Measurements from ENCODE around the gene UNKL. TPM values are rescaled to one million over a fixed set of nuclear protein-coding genes. Genes with fewer than 3 reads are reported as not detected.

Gene UNKL
- total and polyA plus RNA-seq, 7 donors, result 17.3 to 58.7 (median 32.6) TPM

DNA sequence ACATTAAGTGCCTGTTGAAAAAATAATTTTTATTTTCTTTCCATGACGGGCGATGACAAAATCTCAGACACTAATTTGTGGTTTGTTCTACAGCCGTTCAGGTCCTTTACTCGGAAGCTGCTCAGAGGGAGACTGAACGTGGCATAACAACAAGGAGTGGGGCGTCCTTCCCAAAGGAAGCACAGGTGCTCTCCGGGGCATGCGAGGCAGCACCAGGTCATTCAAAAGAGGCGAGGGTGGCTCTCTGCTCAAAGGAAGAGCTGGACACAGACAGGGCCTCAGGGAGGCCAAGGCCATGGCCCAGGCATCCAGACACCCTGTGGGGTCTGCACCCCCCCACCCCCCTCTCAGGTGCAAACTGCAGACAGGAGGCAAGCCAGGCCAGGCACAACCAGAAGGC, 16.2 kb downstream of the UNKL start:
- Histone ChIP-seq H3K27ac (no peak overlapping the region), H3K4me1 (no peaks in the 10 kb centered on the region), H3K4me3 (no peak overlapping the region), H3K9me3 (no peaks in the 10 kb centered on the region), H3K36me3 (ENCODE audit: insufficient read depth in 1 of 2, low read depth in 1 of 2) (peaks cover 4 to 77% of the 10 kb centered on the region in 2 donors), H3K27me3 (ENCODE audit: insufficient read depth in 3 of 3, low read length in 2 of 3) (no peaks in the 10 kb centered on the region)
- intact Hi-C loops (cut with DNase I), result no loop called here
- ATAC-seq, result no peak
- WGBS, 3 donors, result 91 to 94% (median 94%) methylated on average over 9 of the region's 9 CpGs
- TF ChIP-seq, protein P1, sequence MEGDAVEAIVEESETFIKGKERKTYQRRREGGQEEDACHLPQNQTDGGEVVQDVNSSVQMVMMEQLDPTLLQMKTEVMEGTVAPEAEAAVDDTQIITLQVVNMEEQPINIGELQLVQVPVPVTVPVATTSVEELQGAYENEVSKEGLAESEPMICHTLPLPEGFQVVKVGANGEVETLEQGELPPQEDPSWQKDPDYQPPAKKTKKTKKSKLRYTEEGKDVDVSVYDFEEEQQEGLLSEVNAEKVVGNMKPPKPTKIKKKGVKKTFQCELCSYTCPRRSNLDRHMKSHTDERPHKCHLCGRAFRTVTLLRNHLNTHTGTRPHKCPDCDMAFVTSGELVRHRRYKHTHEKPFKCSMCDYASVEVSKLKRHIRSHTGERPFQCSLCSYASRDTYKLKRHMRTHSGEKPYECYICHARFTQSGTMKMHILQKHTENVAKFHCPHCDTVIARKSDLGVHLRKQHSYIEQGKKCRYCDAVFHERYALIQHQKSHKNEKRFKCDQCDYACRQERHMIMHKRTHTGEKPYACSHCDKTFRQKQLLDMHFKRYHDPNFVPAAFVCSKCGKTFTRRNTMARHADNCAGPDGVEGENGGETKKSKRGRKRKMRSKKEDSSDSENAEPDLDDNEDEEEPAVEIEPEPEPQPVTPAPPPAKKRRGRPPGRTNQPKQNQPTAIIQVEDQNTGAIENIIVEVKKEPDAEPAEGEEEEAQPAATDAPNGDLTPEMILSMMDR (IDR thresholded peaks at IDR 0.05), result no peak
- no peak for DNase-seq

DNA sequence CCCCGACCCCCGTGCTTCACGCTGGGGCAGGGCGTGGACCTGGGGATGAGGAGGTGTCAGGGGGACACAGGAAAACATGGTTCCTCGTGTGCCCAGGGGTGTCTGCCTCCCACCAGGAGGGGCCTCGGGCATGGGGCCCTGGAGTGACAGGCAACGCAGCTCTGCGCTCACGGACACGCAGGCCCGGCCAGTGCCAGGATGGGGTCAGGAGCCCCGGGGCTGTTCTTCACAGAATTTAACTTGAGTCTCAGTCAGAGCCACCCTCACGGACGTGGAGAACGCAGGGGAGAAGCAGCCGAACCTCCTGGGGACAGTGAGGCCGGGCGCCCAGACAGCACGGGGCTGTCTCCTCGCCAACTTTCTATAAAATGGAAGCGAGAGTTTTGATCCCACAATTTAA, 16.7 kb downstream of the UNKL start:
- intact Hi-C loops (cut with DNase I), result no loop called here
- Histone ChIP-seq H3K36me3 (ENCODE audit: insufficient read depth in 1 of 2, low read depth in 1 of 2) (peaks cover 4 to 77% of the 10 kb centered on the region in 2 donors), H3K27ac (no peak overlapping the region), H3K9me3 (no peaks in the 10 kb centered on the region), H3K4me3 (no peak overlapping the region), H3K27me3 (ENCODE audit: insufficient read depth in 3 of 3, low read length in 2 of 3) (no peaks in the 10 kb centered on the region), H3K4me1 (no peaks in the 10 kb centered on the region)
- ATAC-seq, result no peak
- TF ChIP-seq, protein P1 (IDR thresholded peaks at IDR 0.05), result no peak
- 89 to 93% (median 93%) methylated on average over 18 to 21 of the region's 21 CpGs for WGBS, 3 donors
- no peak for DNase-seq

DNA sequence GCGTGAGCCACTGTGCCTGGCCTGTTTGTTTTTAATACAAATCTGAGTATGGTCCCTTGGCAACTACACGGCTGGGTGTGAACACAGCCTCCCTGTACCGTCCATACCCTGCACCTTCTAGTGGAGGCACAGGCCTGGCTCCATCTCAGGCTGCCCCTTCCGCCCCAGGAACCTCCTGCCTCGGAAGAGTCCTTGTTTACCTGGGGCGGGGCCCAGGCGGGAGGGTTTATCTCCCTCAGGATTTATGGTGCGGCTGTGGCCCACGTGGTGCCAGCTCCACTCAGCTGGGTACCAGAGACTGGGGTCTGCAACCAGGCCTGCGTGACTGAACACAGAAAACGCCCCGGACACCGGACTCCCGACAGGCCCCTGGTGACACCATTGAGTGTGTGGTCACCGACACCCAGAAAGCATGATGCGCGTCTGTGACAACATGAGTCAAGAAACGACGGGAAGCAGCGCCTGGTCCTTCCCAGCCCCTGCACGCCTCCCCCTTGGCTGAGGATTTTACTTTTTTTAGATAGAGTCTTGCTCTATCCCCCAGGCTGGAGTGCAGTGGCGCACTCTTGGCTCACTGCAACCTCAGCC, 19.0 kb downstream of the UNKL start:
- DNase-seq (no peak), ATAC-seq (no peak)
- peaks cover 0 to 72% of the 10 kb centered on the region in 2 donors for H3K36me3 ChIP-seq (ENCODE audit: insufficient read depth in 1 of 2, low read depth in 1 of 2)
- 91 to 94% (median 91%) methylated on average over 22 of the region's 22 CpGs for WGBS, 3 donors
- H3K9me3 ChIP-seq, result no peaks in the 10 kb centered on the region
- H3K27ac ChIP-seq, result no peak overlapping the region
- no peak overlapping the region for H3K4me3 ChIP-seq
- TF ChIP-seq, protein P1 (IDR thresholded peaks at IDR 0.05), result no peak
- intact Hi-C loops (cut with DNase I), result no loop called here
- no peaks in the 10 kb centered on the region for H3K27me3 ChIP-seq (ENCODE audit: insufficient read depth in 3 of 3, low read length in 2 of 3)
- no peaks in the 10 kb centered on the region for H3K4me1 ChIP-seq

DNA sequence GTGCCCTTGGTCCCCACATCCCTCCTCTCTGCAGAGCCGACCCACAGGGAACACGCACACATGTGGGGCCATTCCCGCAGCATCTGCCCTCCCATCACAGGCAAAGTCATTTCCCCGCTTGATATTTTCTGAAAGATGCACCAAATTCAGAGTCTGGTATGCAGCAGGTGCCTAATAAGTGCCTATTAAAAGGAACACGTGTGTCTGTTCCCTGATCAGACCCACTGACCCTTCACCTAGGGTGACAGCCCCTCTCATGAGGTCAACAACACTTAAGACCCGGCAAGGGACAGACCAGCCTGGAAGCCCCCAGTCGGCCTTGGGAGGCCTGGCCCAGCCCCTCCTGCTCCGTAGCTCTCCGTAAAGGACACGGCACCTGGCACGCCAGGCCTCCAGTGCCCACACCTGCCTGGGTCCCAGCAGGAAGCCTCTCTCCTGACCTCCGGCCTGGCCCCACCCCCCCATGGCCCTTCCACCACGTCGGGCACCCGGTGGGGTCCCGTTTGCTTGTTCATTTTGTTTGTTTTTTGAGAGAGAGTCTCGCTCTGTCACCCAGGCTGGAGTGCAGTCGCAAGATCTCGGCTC, 20.0 kb downstream of the UNKL start:
- DNase-seq (no peak), ATAC-seq (no peak)
- H3K36me3 ChIP-seq (ENCODE audit: insufficient read depth in 1 of 2, low read depth in 1 of 2), result peaks cover 0 to 74% of the 10 kb centered on the region in 2 donors
- intact Hi-C loops (cut with DNase I), result no loop called here
- H3K27ac ChIP-seq, result no peak overlapping the region
- no peaks in the 10 kb centered on the region for H3K27me3 ChIP-seq (ENCODE audit: insufficient read depth in 3 of 3, low read length in 2 of 3)
- H3K4me1 ChIP-seq, result no peaks in the 10 kb centered on the region
- H3K4me3 ChIP-seq, result no peak overlapping the region
- H3K9me3 ChIP-seq, result no peaks in the 10 kb centered on the region
- WGBS, 3 donors, result 83 to 87% (median 86%) methylated on average over 19 of the region's 19 CpGs
- TF ChIP-seq, protein P1 (IDR thresholded peaks at IDR 0.05), result no peak

Data from psoas muscle (tissue), 8 donors.